H1 (cell line): Measurements from ENCODE around the gene RAPGEF1. TPM values are rescaled to one million over a fixed set of nuclear protein-coding genes. Genes with fewer than 3 reads are reported as not detected.

Source experiments
- CTCF ChIA-PET: fragments of 300-600 bp; sonication (Branson Sonifier 250); formaldehyde crosslinking; loops from one replicate; lab custom pipeline; 2021; ENCODE audit not compliant: partially characterized antibody; lab: Charles Lee
- POLR2A ChIA-PET: fragments of 300-600 bp; sonication (Branson Sonifier 250); formaldehyde crosslinking; loops from one replicate; lab custom pipeline; 2021; ENCODE audit warnings: inconsistent platforms; ENCODE audit not compliant: partially characterized antibody; lab: Charles Lee
- DNase-seq, 2 experiments: peaks; one replicate each; pipeline versions ENCODE4 v3.0.0 to v3.0.0-alpha.2; 2010 to 2022; ENCODE audit warnings: low spot score in 2 of 2, low read depth in 1 of 2, mixed read lengths in 1 of 2
- FAIRE-seq: peaks from 2 replicates; lab custom pipeline; 2011; peaks lifted over from hg19 to GRCh38; lab: Jason Lieb, UNC
- H2AFZ ChIP-seq: 2 replicates; pipeline ENCODE4 v1.8.1; 2012; ENCODE audit warnings: low read length, inconsistent platforms
- H2AK5ac ChIP-seq: 2 replicates; pipeline ENCODE4 v1.6.1; 2013; ENCODE audit warnings: low read depth, low read length
- H2BK120ac ChIP-seq: replicated peaks from 2 replicates; pipeline ENCODE3; 2013; ENCODE audit warnings: low read depth, low read length, inconsistent platforms
- H2BK12ac ChIP-seq: 2 replicates; pipeline ENCODE4 v1.6.1; 2013; ENCODE audit warnings: low read depth, low read length
- H2BK15ac ChIP-seq: 2 replicates; pipeline ENCODE4 v1.6.1; 2013; ENCODE audit warnings: low read length
- H2BK20ac ChIP-seq: 2 replicates; pipeline ENCODE4 v1.6.1; 2013; ENCODE audit warnings: low read length
- H2BK5ac ChIP-seq: 2 replicates; pipeline ENCODE4 v1.6.1; 2013; ENCODE audit warnings: low read depth, low read length
- H3K14ac ChIP-seq: 2 replicates; pipeline ENCODE4 v1.6.1; 2013; ENCODE audit warnings: inconsistent platforms; ENCODE audit not compliant: insufficient read length
- H3K18ac ChIP-seq: 2 replicates; pipeline ENCODE4 v1.6.1; 2013; ENCODE audit warnings: low read length; ENCODE audit errors: extremely low read depth
- H3K23ac ChIP-seq: 2 replicates; pipeline ENCODE4 v1.6.1; 2013; ENCODE audit warnings: inconsistent platforms; ENCODE audit not compliant: insufficient read length
- H3K23me2 ChIP-seq: 2 replicates; pipeline ENCODE4 v1.6.1; 2013; ENCODE audit warnings: low read depth, low read length
- H3K27ac ChIP-seq: 2 replicates; pipeline ENCODE4 v1.6.1; 2011; ENCODE audit warnings: low read depth, low read length, inconsistent platforms
- H3K27me3 ChIP-seq, 4 experiments: replicated peaks in 1 of 4; 1 replicate in 1 of 4; 2 replicates in 3 of 4; pipeline versions ENCODE4 v1.6.1 to v1.8.1; 2011 to 2013; ENCODE audit warnings: low read length in 3 of 4, mild to moderate bottlenecking in 3 of 4, inconsistent platforms in 2 of 4, mixed read lengths in 2 of 4, moderate library complexity in 1 of 4; ENCODE audit not compliant: control insufficient read depth in 3 of 4, insufficient read depth in 3 of 4; ENCODE audit errors: extremely low read depth in 1 of 4
- H3K36me3 ChIP-seq, 4 experiments: 2 replicates each; pipeline versions ENCODE4 v1.6.1 to v1.8.1; 2011 to 2013; ENCODE audit warnings: mild to moderate bottlenecking in 4 of 4, low read length in 3 of 4, moderate library complexity in 2 of 4, control low read depth in 1 of 4, inconsistent platforms in 1 of 4; ENCODE audit not compliant: insufficient read depth in 4 of 4, control insufficient read depth in 2 of 4
- H3K4ac ChIP-seq: replicated peaks from 2 replicates; pipeline ENCODE3; 2013; ENCODE audit warnings: low read length, low read depth, mixed read lengths, inconsistent platforms; ENCODE audit not compliant: insufficient read length
- H3K4me1 ChIP-seq, 4 experiments: replicated peaks in 1 of 4; 1 replicate in 1 of 4; 2 replicates in 3 of 4; pipeline versions ENCODE4 v1.6.1 to v1.8.1; 2011 to 2013; ENCODE audit warnings: low read length in 3 of 4, inconsistent platforms in 2 of 4, mixed read lengths in 1 of 4; ENCODE audit not compliant: insufficient read depth in 4 of 4, control insufficient read depth in 3 of 4
- H3K4me2 ChIP-seq, 2 experiments: 2 replicates each; pipeline versions ENCODE4 v1.6.1 to v1.8.1; 2011 to 2013; ENCODE audit warnings: low read depth in 2 of 2, low read length in 2 of 2, control low read depth in 1 of 2, inconsistent platforms in 1 of 2, mild to moderate bottlenecking in 1 of 2; ENCODE audit not compliant: insufficient read depth in 1 of 2
- H3K4me3 ChIP-seq, 4 experiments: fragments of 200-600, 300-600 bp in 1 of 4; sonication (generic), shearing (Covaris generic), sonication (Bioruptor Twin) in 1 of 4; 2 replicates each; pipeline versions ENCODE4 v1.5.1 to v1.8.1; 2011 to 2016; ENCODE audit warnings: low read length in 4 of 4, low read depth in 3 of 4, control low read depth in 2 of 4, inconsistent platforms in 2 of 4, mild to moderate bottlenecking in 2 of 4, mixed read lengths in 1 of 4, moderate library complexity in 1 of 4; ENCODE audit not compliant: insufficient read depth in 2 of 4; ENCODE audit errors: extremely low read depth in 1 of 4
- H3K56ac ChIP-seq: replicated peaks from 2 replicates; pipeline ENCODE3; 2013; ENCODE audit warnings: low read depth, mild to moderate bottlenecking, mixed read lengths, low read length, inconsistent platforms; ENCODE audit not compliant: insufficient read length
- H3K79me1 ChIP-seq: 2 replicates; pipeline ENCODE4 v1.6.1; 2013; ENCODE audit warnings: low read depth, low read length, control low read depth
- H3K79me2 ChIP-seq, 2 experiments: 2 replicates each; pipeline versions ENCODE4 v1.6.1 to v1.8.1; 2012 to 2013; ENCODE audit warnings: low read length in 2 of 2, mild to moderate bottlenecking in 2 of 2, inconsistent platforms in 1 of 2; ENCODE audit not compliant: insufficient read depth in 2 of 2, control insufficient read depth in 1 of 2
- H3K9ac ChIP-seq, 4 experiments: replicated peaks in 1 of 4; 1 replicate in 1 of 4; 2 replicates in 3 of 4; pipeline versions ENCODE4 v1.6.1 to v1.8.1; 2011 to 2013; ENCODE audit warnings: low read depth in 3 of 4, low read length in 3 of 4, control low read depth in 2 of 4, mild to moderate bottlenecking in 2 of 4, moderate library complexity in 2 of 4, inconsistent platforms in 1 of 4; ENCODE audit errors: extremely low read depth in 1 of 4
- H3K9me3 ChIP-seq, 2 experiments: 2 replicates each; pipeline versions ENCODE4 v1.6.1 to v1.8.1; 2012 to 2013; ENCODE audit warnings: mild to moderate bottlenecking in 2 of 2, moderate library complexity in 2 of 2, control low read depth in 1 of 2, inconsistent platforms in 1 of 2, low read depth in 1 of 2, low read length in 1 of 2, mixed read lengths in 1 of 2; ENCODE audit not compliant: insufficient read depth in 2 of 2
- H4K20me1 ChIP-seq, 2 experiments: replicated peaks in 1 of 2; 2 replicates each; pipeline versions ENCODE3 to v1.8.1; 2011 to 2013; ENCODE audit warnings: inconsistent platforms in 2 of 2, low read length in 2 of 2, mild to moderate bottlenecking in 1 of 2; ENCODE audit not compliant: insufficient read depth in 2 of 2, control insufficient read depth in 1 of 2
- H4K5ac ChIP-seq: 2 replicates; pipeline ENCODE4 v1.6.1; 2013; ENCODE audit warnings: low read length, low read depth, mixed read lengths, inconsistent platforms; ENCODE audit not compliant: insufficient read length
- H4K8ac ChIP-seq: 2 replicates; pipeline ENCODE4 v1.8.0; 2013; ENCODE audit warnings: mild to moderate bottlenecking, moderate library complexity, low read length, inconsistent platforms; ENCODE audit not compliant: insufficient read depth; ENCODE audit errors: extremely low read depth
- H4K91ac ChIP-seq: replicated peaks from 2 replicates; pipeline ENCODE3; 2013; ENCODE audit warnings: low read length, mixed read lengths, inconsistent platforms; ENCODE audit not compliant: insufficient read length
- BCL11A ChIP-seq, 2 experiments: IDR thresholded peaks; one replicate each; pipeline ENCODE4 v1.6.1; 2011; ENCODE audit warnings: low read depth in 2 of 2, low read length in 2 of 2, mild to moderate bottlenecking in 2 of 2
- CBX5 ChIP-seq: fragments of 300-800, 300-1000 bp; sonication (generic); IDR thresholded peaks from 2 replicates; pipeline ENCODE4 v1.7.1; 2016; ENCODE audit warnings: antibody characterized with exemption, low read length, low read depth
- CBX8 ChIP-seq: fragments of 300-800, 300-1000 bp; sonication (generic); IDR thresholded peaks from 2 replicates; pipeline ENCODE4 v1.7.1; 2016; ENCODE audit warnings: low read depth, low read length, borderline replicate concordance
- CHD1 ChIP-seq: IDR thresholded peaks from 2 replicates; pipeline ENCODE4 v1.6.1; 2012; ENCODE audit warnings: low read depth, low read length, improper control_type of control experiment
- EZH2 ChIP-seq: fragments of 200-600 bp; sonication (generic); IDR thresholded peaks from 2 replicates; pipeline ENCODE4 v1.7.1; 2012; ENCODE audit warnings: low read depth, mild to moderate bottlenecking, moderate library complexity, low read length, inconsistent platforms; ENCODE audit not compliant: severe bottlenecking
- FOSL1 ChIP-seq: IDR thresholded peaks from 2 replicates; pipeline ENCODE4 v1.6.1; 2011; ENCODE audit warnings: mild to moderate bottlenecking, low read depth, low read length, moderate library complexity; ENCODE audit not compliant: insufficient read depth
- GTF2F1 ChIP-seq: IDR thresholded peaks from 2 replicates; pipeline ENCODE4 v1.6.1; 2012; ENCODE audit warnings: low read depth, low read length, improper control_type of control experiment, borderline replicate concordance
- POU5F1 ChIP-seq: IDR thresholded peaks from 2 replicates; pipeline ENCODE4 v1.6.1; 2011; ENCODE audit warnings: low read depth, mild to moderate bottlenecking, low read length, moderate library complexity
- RBBP5 ChIP-seq: IDR thresholded peaks from 2 replicates; pipeline ENCODE4 v1.7.1; 2012; ENCODE audit warnings: low read depth, mild to moderate bottlenecking, inconsistent platforms, low read length, moderate library complexity, borderline replicate concordance
- SAP30 ChIP-seq: fragments of 300-600 bp; sonication (generic); IDR thresholded peaks from 2 replicates; pipeline ENCODE4 v1.7.1; 2012; ENCODE audit warnings: low read length, moderate library complexity, mild to moderate bottlenecking, inconsistent platforms; ENCODE audit not compliant: insufficient read depth, insufficient replicate concordance
- SUZ12 ChIP-seq: fragments of 200-600 bp; sonication (generic); IDR thresholded peaks from 2 replicates; pipeline ENCODE4 v1.6.1; 2012; ENCODE audit warnings: mild to moderate bottlenecking, inconsistent platforms, low read length, moderate library complexity, mixed read lengths
- TAF1 ChIP-seq: IDR thresholded peaks from 2 replicates; pipeline ENCODE4 v1.6.1; 2011; ENCODE audit warnings: mild to moderate bottlenecking, low read depth, low read length
- WGBS, 2 experiments: shearing (Covaris generic) in 1 of 2; methylation state at CpG; one replicate each; pipeline versions ENCODE4 v1.1.6 to v1.1.7; 2013 to 2015; ENCODE audit warnings: low lambda C conversion rate in 2 of 2, mixed read lengths in 2 of 2, inconsistent platforms in 1 of 2, low coverage in 1 of 2, missing lambda C conversion rate in 1 of 2; ENCODE audit not compliant: insufficient replicate concordance in 2 of 2, insufficient coverage in 1 of 2, insufficient read length in 1 of 2; ENCODE audit errors: extremely low coverage in 1 of 2, missing lambda C conversion rate in 1 of 2; 5-methylcytosine and 5-hydroxymethylcytosine counted together
- polyA plus RNA-seq, 7 experiments: library from polyadenylated mRNA; depleted of rRNA in 3 of 7; stranded (reverse) in 5 of 7; unstranded in 2 of 7; fragments of >200 nt in 5 of 7; fragments of 200-250 nt in 2 of 7; gene quantifications; 1 replicate in 5 of 7; 2 replicates in 1 of 7; 4 replicates in 1 of 7; pipeline versions ENCODE4 v1.2.1 to v1.2.3, GENCODE V29; 2011 to 2013; ENCODE audit warnings: missing spikeins in 2 of 7, mixed read lengths in 2 of 7
- total RNA-seq: library from RNA; stranded (reverse); fragmentation: NEBNext Ultra II Directional; extraction: Animal tissue kit (Norgen Biotek cat#: 25700); gene quantifications from 2 replicates; pipeline ENCODE4 v1.2.1, GENCODE V29; 2021

RAPGEF1 gene
- total and polyA plus RNA-seq, 2 of the 8 experiments (the other 6 are each of a cell fraction or from before 2014, with no cell fraction given) = 29.7 to 78.9 TPM

GRCh38 chr9:131624636-131625507 lies 115.0 kb downstream of the RAPGEF1 start:
- no peak for FAIRE-seq

More at GRCh38 chr9:131624636-131625507, 115.0 kb downstream of the RAPGEF1 start:
- Histone ChIP-seq H3K14ac (no peak overlapping the region), H3K4me1 (peaks cover 0 to 9% (median 5%) of the 10 kb centered on the region in 4 experiments; a peak in 4 of 7 replicates), H4K91ac (no peak overlapping the region), H4K20me1 (peaks cover 2% of the 10 kb centered on the region in 2 experiments), H3K27ac (no peak overlapping the region), H3K56ac (no peak overlapping the region), H3K9ac (no peak overlapping the region), H3K4me3 (no peak overlapping the region), H2BK5ac (no peak overlapping the region), H3K23ac (no peak overlapping the region), H2BK15ac (no peak overlapping the region), H2AK5ac (no peak overlapping the region), H3K4me2 (no peak overlapping the region), H3K18ac (no peak overlapping the region), H3K23me2 (no peaks in the 10 kb centered on the region), H3K9me3 (no peaks in the 10 kb centered on the region), H4K8ac (no peak overlapping the region), H3K79me1 (no peaks in the 10 kb centered on the region), H3K4ac (no peak overlapping the region), H4K5ac (no peak overlapping the region), H3K27me3 (no peaks in the 10 kb centered on the region), H2BK12ac (no peak overlapping the region), H2AFZ (no peak overlapping the region), H2BK20ac (no peak overlapping the region), H3K36me3 (peaks cover 2 to 16% (median 12%) of the 10 kb centered on the region in 4 experiments; a peak in 7 of 8 replicates), H2BK120ac (no peak overlapping the region), H3K79me2 (no peaks in the 10 kb centered on the region)
- WGBS, 2 experiments = 89% methylated on average over 13 of the region's 13 CpGs; no CpG with 5 or more reads in 1 of the 2 experiments
- ChIA-PET CTCF (interaction anchor here (0.6 to 1.8 kb wide), 9 partner anchors 8 to 120 kb away, joined by 3 to 7 read pairs (median 4); no protein-coding TSS in a partner anchor), POLR2A (interaction anchor here (1.5 to 1.8 kb wide), 2 partner anchors 9 to 15 kb away, joined by 3 to 6 read pairs; no protein-coding TSS in a partner anchor)
- DNase-seq = no peak
- TF ChIP-seq SAP30 (no peak), RBBP5 (no peak), CHD1 (no peak), FOSL1 (no peak), GTF2F1 (no peak), BCL11A (IDR thresholded peaks at IDR 0.05; ENCODE audit: low read depth in 2 of 2, low read length in 2 of 2) (no peak), CBX8 (no peak), CBX5 (no peak), TAF1 (no peak), SUZ12 (no peak), POU5F1 (no peak), EZH2 (no peak)
